Measurements from ENCODE around the gene MYO3B.

MYO3B gene

DNA sequence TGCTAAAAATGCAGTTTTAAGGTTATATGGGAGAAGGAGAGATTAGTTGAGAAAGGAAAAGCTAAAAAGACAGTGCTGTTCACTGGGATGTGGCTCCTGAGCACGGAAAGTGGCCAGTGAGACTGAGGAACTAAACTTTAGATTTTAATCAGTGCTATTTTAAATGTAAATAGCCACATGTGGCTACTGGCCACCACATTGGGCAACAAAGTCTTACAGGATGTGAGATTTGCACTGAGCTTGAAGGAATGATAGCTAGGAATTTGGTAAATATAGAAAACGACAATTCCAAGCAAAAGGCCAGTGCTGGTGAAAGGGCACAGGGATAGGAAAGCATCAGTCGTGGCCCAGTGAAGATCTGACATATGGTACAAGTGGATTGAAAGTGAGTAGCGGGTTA is 523.1 kb downstream of the MYO3B start:
- TF ChIP-seq SPI1 (IDR thresholded peaks at IDR 0.05; ENCODE audit: low read depth, low read length), result no peak
- no peak for TF ChIP-seq POU2F2 (IDR thresholded peaks at IDR 0.05; ENCODE audit: low read depth, low read length)
- TF ChIP-seq POLR2A (IDR thresholded peaks at IDR 0.05; ENCODE audit: low read depth, low read length), result no peak
- TF ChIP-seq PAX5 (IDR thresholded peaks at IDR 0.05; ENCODE audit: insufficient read depth, low read length, severe bottlenecking), result no peak
- no peak for TF ChIP-seq TAF1 (IDR thresholded peaks at IDR 0.05; ENCODE audit: low read depth, low read length)
- no peak for TF ChIP-seq POLR2AphosphoS5 (IDR thresholded peaks at IDR 0.05; ENCODE audit: low read depth, low read length)
- FAIRE-seq, result no peak
- no peak for DNase-seq (ENCODE audit: insufficient read length, low spot score)

DNA sequence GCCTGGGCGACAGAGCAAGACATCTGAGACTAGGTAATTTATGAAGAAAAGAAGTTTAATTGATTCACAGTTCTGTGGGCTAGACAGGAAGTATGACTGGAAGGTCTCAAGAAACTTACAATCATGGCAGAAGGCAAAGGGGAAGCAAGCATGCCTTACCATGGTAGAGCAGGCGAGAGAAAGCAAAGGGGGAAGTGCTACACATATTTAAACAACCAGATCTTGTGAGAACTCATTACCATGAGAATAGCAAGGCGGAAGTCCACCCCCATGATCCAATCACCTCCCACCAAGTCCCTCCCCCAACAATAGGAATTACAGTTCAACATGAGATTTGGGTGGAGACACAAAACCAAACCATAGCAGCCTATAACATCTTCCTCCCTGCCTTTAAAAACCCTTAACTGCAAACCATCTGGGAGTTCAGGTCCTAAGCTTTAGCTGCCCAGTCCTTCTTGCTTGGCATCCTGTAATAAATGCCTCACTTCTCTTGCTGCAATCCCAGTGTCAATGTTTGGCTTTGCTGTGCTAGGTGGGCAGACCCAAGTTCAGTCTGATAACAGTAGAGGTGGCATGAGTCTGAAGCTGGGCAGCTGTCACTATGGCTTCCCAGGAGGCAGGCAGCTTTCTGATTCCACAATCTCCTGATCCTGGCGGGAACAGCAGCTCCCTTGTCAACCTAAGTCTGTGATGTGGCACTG is 526.0 kb downstream of the MYO3B start:
- FAIRE-seq, result no peak

More for the DNA sequence above, 526.0 kb downstream of the MYO3B start:
- TF ChIP-seq SPI1 (IDR thresholded peaks at IDR 0.05; ENCODE audit: low read depth, low read length) (no peak), POLR2AphosphoS5 (IDR thresholded peaks at IDR 0.05; ENCODE audit: low read depth, low read length) (no peak), POLR2A (IDR thresholded peaks at IDR 0.05; ENCODE audit: low read depth, low read length) (no peak), POU2F2 (IDR thresholded peaks at IDR 0.05; ENCODE audit: low read depth, low read length) (no peak), TAF1 (IDR thresholded peaks at IDR 0.05; ENCODE audit: low read depth, low read length) (no peak), PAX5 (IDR thresholded peaks at IDR 0.05; ENCODE audit: insufficient read depth, low read length, severe bottlenecking) (no peak)
- DNase-seq (ENCODE audit: insufficient read length, low spot score), result no peak

Measured in GM12891 (cell line).